ENCODE results near the gene IPO13.

IPO13 gene

GRCh38 chr1:43947874-43948437 lies 1.2 kb downstream of the IPO13 start:
- Histone ChIP-seq H3K9me3 (ENCODE audit: insufficient read depth, low read depth, low read length) (no peaks in the 10 kb centered on the region), H3K4me1 (ENCODE audit: insufficient read depth, low read length, poor library complexity, severe bottlenecking) (peaks cover 20% of the 10 kb centered on the region), H3K79me2 (ENCODE audit: insufficient read depth, low read length) (peaks cover 17% of the 10 kb centered on the region), H3K4me3 (ENCODE audit: low read length, poor library complexity, severe bottlenecking) (peak overlapping the region; percentile 97), H2AFZ (ENCODE audit: low read length) (no peak overlapping the region), H3K36me3 (ENCODE audit: insufficient read depth, low read length) (no peaks in the 10 kb centered on the region), H3F3A (ENCODE audit: low read depth) (no peaks in the 10 kb centered on the region), H3K4me2 (ENCODE audit: low read depth, low read length, poor library complexity, severe bottlenecking) (peak overlapping the region; percentile 99), H3K9me2 (replicated peaks; ENCODE audit: low read depth, low read length) (no peaks in the 10 kb centered on the region), H3K27me3 (ENCODE audit: insufficient read depth, low read length, poor library complexity, severe bottlenecking) (no peaks in the 10 kb centered on the region), H4K20me1 (ENCODE audit: insufficient read depth, low read length, poor library complexity, severe bottlenecking) (no peaks in the 10 kb centered on the region), H3K9ac (ENCODE audit: low read depth, low read length, poor library complexity, severe bottlenecking) (peak overlapping the region; percentile 96)
- TF ChIP-seq, protein P1, sequence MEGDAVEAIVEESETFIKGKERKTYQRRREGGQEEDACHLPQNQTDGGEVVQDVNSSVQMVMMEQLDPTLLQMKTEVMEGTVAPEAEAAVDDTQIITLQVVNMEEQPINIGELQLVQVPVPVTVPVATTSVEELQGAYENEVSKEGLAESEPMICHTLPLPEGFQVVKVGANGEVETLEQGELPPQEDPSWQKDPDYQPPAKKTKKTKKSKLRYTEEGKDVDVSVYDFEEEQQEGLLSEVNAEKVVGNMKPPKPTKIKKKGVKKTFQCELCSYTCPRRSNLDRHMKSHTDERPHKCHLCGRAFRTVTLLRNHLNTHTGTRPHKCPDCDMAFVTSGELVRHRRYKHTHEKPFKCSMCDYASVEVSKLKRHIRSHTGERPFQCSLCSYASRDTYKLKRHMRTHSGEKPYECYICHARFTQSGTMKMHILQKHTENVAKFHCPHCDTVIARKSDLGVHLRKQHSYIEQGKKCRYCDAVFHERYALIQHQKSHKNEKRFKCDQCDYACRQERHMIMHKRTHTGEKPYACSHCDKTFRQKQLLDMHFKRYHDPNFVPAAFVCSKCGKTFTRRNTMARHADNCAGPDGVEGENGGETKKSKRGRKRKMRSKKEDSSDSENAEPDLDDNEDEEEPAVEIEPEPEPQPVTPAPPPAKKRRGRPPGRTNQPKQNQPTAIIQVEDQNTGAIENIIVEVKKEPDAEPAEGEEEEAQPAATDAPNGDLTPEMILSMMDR (conservative IDR thresholded peaks at IDR 0.05; ENCODE audit: low read length): no peak

DNA sequence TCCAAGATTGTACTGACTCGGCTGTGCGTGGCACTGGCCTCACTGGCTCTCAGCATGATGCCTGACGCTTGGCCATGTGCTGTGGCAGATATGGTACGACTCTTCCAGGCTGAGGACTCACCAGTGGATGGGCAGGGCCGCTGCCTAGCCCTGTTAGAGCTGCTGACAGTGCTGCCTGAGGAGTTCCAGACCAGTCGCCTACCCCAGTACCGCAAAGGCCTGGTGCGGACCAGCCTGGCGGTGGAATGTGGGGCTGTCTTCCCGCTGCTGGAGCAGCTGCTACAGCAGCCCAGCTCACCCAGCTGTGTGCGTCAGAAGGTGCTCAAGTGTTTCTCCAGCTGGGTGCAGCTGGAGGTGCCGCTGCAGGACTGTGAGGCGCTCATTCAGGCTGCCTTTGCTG lies 2.9 kb downstream of the IPO13 start:
- no peaks in the 10 kb centered on the region for H3K9me2 ChIP-seq (replicated peaks; ENCODE audit: low read depth, low read length)
- H3K9me3 ChIP-seq (ENCODE audit: insufficient read depth, low read depth, low read length): no peaks in the 10 kb centered on the region
- H3K9ac ChIP-seq (ENCODE audit: low read depth, low read length, poor library complexity, severe bottlenecking): no peak overlapping the region
- no peaks in the 10 kb centered on the region for H3K27me3 ChIP-seq (ENCODE audit: insufficient read depth, low read length, poor library complexity, severe bottlenecking)
- H3K4me1 ChIP-seq (ENCODE audit: insufficient read depth, low read length, poor library complexity, severe bottlenecking): peaks cover 20% of the 10 kb centered on the region
- no peak overlapping the region for H3K4me3 ChIP-seq (ENCODE audit: low read length, poor library complexity, severe bottlenecking)
- H4K20me1 ChIP-seq (ENCODE audit: insufficient read depth, low read length, poor library complexity, severe bottlenecking): no peaks in the 10 kb centered on the region
- no peak overlapping the region for H3K4me2 ChIP-seq (ENCODE audit: low read depth, low read length, poor library complexity, severe bottlenecking)
- TF ChIP-seq, protein P1 (conservative IDR thresholded peaks at IDR 0.05; ENCODE audit: low read length): no peak
- no peak for TF ChIP-seq EZH2phosphoT487 (IDR thresholded peaks at IDR 0.05; ENCODE audit: borderline replicate concordance)
- H2AFZ ChIP-seq (ENCODE audit: low read length): no peak overlapping the region
- peaks cover 17% of the 10 kb centered on the region for H3K79me2 ChIP-seq (ENCODE audit: insufficient read depth, low read length)
- H3K36me3 ChIP-seq (ENCODE audit: insufficient read depth, low read length): no peaks in the 10 kb centered on the region
- H3F3A ChIP-seq (ENCODE audit: low read depth): no peaks in the 10 kb centered on the region

DNA sequence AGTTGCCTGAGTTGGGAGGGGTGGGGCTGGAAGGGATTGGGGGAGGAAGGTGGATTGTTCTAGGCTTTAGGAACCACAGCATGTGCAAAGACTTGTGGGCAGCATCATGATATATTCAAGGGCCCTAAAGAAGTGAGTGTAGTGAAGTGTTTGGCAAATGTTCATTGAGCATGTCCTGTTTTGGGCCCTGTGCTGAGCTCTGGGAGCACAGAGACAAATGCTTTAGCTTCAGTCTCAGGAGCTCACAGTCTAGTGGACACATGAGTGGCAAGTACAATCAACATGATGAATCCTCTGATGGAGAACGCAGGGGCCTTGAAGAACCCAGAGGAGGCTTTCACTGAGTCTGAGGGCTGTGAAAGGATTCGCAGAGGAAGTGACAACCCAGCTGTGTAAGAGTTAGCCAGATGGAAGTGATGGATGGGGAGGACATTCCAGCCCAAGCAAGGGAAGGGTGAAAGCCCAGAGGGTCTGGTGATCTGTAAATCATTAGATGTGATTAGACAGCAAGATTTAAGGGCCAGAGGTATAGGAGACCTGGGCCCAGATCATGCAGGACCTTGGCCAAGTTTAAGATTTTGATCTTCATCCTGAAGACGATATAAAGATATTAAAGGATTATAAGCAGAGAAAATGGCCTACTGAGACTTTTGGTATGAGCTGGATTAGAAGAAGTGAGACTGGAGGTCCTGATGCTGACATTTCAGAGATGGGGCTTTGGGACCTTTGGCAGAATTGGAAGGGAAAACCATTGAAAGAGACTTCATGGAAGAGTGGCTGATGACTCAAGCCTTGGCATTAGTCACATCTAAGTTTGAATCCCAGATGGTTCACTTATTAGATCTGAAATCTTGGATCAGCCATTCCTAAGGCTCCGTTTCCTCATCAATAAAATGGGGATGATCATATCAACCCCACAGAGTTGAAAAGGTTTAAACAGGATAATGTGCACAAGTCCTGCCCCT lies 4.6 kb downstream of the IPO13 start:
- Histone ChIP-seq H3K4me3 (ENCODE audit: low read length, poor library complexity, severe bottlenecking) (no peak overlapping the region), H3K79me2 (ENCODE audit: insufficient read depth, low read length) (peaks cover 17% of the 10 kb centered on the region), H3K36me3 (ENCODE audit: insufficient read depth, low read length) (no peaks in the 10 kb centered on the region), H3F3A (ENCODE audit: low read depth) (no peaks in the 10 kb centered on the region), H3K4me1 (ENCODE audit: insufficient read depth, low read length, poor library complexity, severe bottlenecking) (peaks cover 14% of the 10 kb centered on the region), H3K9me3 (ENCODE audit: insufficient read depth, low read depth, low read length) (no peaks in the 10 kb centered on the region), H3K9me2 (replicated peaks; ENCODE audit: low read depth, low read length) (no peaks in the 10 kb centered on the region), H4K20me1 (ENCODE audit: insufficient read depth, low read length, poor library complexity, severe bottlenecking) (no peaks in the 10 kb centered on the region), H3K27me3 (ENCODE audit: insufficient read depth, low read length, poor library complexity, severe bottlenecking) (no peaks in the 10 kb centered on the region), H3K4me2 (ENCODE audit: low read depth, low read length, poor library complexity, severe bottlenecking) (no peak overlapping the region), H3K9ac (ENCODE audit: low read depth, low read length, poor library complexity, severe bottlenecking) (no peak overlapping the region), H2AFZ (ENCODE audit: low read length) (no peak overlapping the region)
- TF ChIP-seq EZH2phosphoT487 (IDR thresholded peaks at IDR 0.05; ENCODE audit: borderline replicate concordance): no peak
- TF ChIP-seq, protein P1 (conservative IDR thresholded peaks at IDR 0.05; ENCODE audit: low read length): no peak
